ENCODE data around the gene ST8SIA6.
"Not testable (repeated sequence)": the region's sequence is repeated elsewhere in the genome, so short reads cannot be mapped to it uniquely, and the experiment has no call there.

ST8SIA6 gene

GRCh38 chr10:17425584-17426262, 28.7 kb downstream of the ST8SIA6 start:
- DNase-seq, result no peak

- no peak for DNase-seq
Measured at GRCh38 chr10:17423632-17424186, 30.7 kb downstream of the ST8SIA6 start.

- no peak for DNase-seq
Measured at GRCh38 chr10:17422931-17423330, 31.5 kb downstream of the ST8SIA6 start.

GRCh38 chr10:17418249-17418648, 36.1 kb downstream of the ST8SIA6 start:
- DNase-seq, result no peak

- DNase-seq, result no peak
Measured at GRCh38 chr10:17416442-17417211, 37.8 kb downstream of the ST8SIA6 start.

- DNase-seq, result no peak
Measured at GRCh38 chr10:17415046-17415658, 39.2 kb downstream of the ST8SIA6 start.

GRCh38 chr10:17414484-17414883, 39.9 kb downstream of the ST8SIA6 start:
- no peak for DNase-seq

GRCh38 chr10:17413876-17414275, 40.5 kb downstream of the ST8SIA6 start:
- no peak for DNase-seq

- no peak for DNase-seq
Measured at GRCh38 chr10:17412323-17412722, 42.1 kb downstream of the ST8SIA6 start.

GRCh38 chr10:17410907-17411306, 43.5 kb downstream of the ST8SIA6 start:
- DNase-seq, result no peak

GRCh38 chr10:17409170-17409733, 45.1 kb downstream of the ST8SIA6 start:
- DNase-seq, result no peak

GRCh38 chr10:17407047-17407446, 47.3 kb downstream of the ST8SIA6 start:
- no peak for DNase-seq

GRCh38 chr10:17406036-17406834, 48.2 kb downstream of the ST8SIA6 start:
- DNase-seq, result no peak

- DNase-seq, result no peak
Measured at GRCh38 chr10:17403161-17403560, 51.2 kb downstream of the ST8SIA6 start.

GRCh38 chr10:17402040-17402439, 52.4 kb downstream of the ST8SIA6 start:
- DNase-seq, result not testable (repeated sequence)

- no peak for DNase-seq
Measured at GRCh38 chr10:17396004-17396403, 58.4 kb downstream of the ST8SIA6 start.

- no peak for DNase-seq
Measured at GRCh38 chr10:17394854-17395253, 59.5 kb downstream of the ST8SIA6 start.

GRCh38 chr10:17387861-17388503, 66.4 kb downstream of the ST8SIA6 start:
- DNase-seq, result no peak

GRCh38 chr10:17386616-17387075, 67.7 kb downstream of the ST8SIA6 start:
- DNase-seq, result peak; percentile 94

- no peak for DNase-seq
Measured at GRCh38 chr10:17386021-17386420, 68.4 kb downstream of the ST8SIA6 start.

GRCh38 chr10:17385066-17385465, 69.3 kb downstream of the ST8SIA6 start:
- no peak for DNase-seq
